Smooth muscle cell (in vitro differentiated cells): ENCODE results near the gene CDH15. TPM values are rescaled to one million over a fixed set of nuclear protein-coding genes. Genes with fewer than 3 reads are reported as not detected.

Experiments used
- DNase-seq: peaks from one replicate; lab custom pipeline; 2025; ENCODE audit not compliant: unreplicated experiment; lab: John Stamatoyannopoulos, UW
- H2AFZ ChIP-seq: fragments of 200-600 bp; sonication (generic); 2 replicates; pipeline ENCODE4 v1.6.0; 2016; ENCODE audit warnings: antibody characterized with exemption, low read depth, mild to moderate bottlenecking
- H3F3A ChIP-seq: fragments of 200-600 bp; sonication (generic); 2 replicates; pipeline ENCODE4 v1.6.0; 2017; ENCODE audit warnings: antibody characterized with exemption, low read depth
- H3K27ac ChIP-seq: fragments of 200-600 bp; sonication (generic); 2 replicates; pipeline ENCODE4 v1.5.1; 2016; ENCODE audit warnings: low read depth, mild to moderate bottlenecking
- H3K27me3 ChIP-seq: fragments of 200-600 bp; sonication (generic); 2 replicates; pipeline ENCODE4 v1.6.1; 2016; ENCODE audit warnings: low read depth, mild to moderate bottlenecking
- H3K36me3 ChIP-seq: fragments of 200-600 bp; sonication (generic); 2 replicates; pipeline ENCODE4 v1.5.1; 2016; ENCODE audit warnings: low read depth
- H3K4me1 ChIP-seq: fragments of 200-600 bp; sonication (generic); 2 replicates; pipeline ENCODE4 v1.5.1; 2016; ENCODE audit warnings: low read depth
- H3K4me2 ChIP-seq: fragments of 200-600 bp; sonication (generic); 2 replicates; pipeline ENCODE4 v1.6.0; 2016; ENCODE audit warnings: mild to moderate bottlenecking
- H3K4me3 ChIP-seq: fragments of 200-600 bp; sonication (generic); 2 replicates; pipeline ENCODE4 v1.5.1; 2016; ENCODE audit warnings: mild to moderate bottlenecking
- H3K79me2 ChIP-seq: fragments of 200-600 bp; sonication (generic); 2 replicates; pipeline ENCODE4 v1.6.0; 2016; ENCODE audit warnings: low read depth, mild to moderate bottlenecking
- H3K9ac ChIP-seq: fragments of 200-600 bp; sonication (generic); 2 replicates; pipeline ENCODE4 v1.6.0; 2016; ENCODE audit warnings: low read depth
- H3K9me3 ChIP-seq: fragments of 200-600 bp; sonication (generic); replicated peaks from 2 replicates; pipeline ENCODE4 v1.5.1; 2016; ENCODE audit warnings: low read depth
- H4K20me1 ChIP-seq: fragments of 200-600 bp; sonication (generic); 2 replicates; pipeline ENCODE4 v1.6.0; 2016; ENCODE audit warnings: low read depth
- CTCF ChIP-seq: fragments of 200-600 bp; sonication (generic); IDR thresholded peaks from 2 replicates; pipeline ENCODE4 v1.5.1; 2017; ENCODE audit warnings: borderline replicate concordance, mild to moderate bottlenecking, antibody characterized with exemption; ENCODE audit not compliant: insufficient read depth, poor library complexity, severe bottlenecking
- WGBS: methylation state at CpG from one replicate; pipeline ENCODE4 v1.1.7; 2016; ENCODE audit warnings: low lambda C conversion rate; 5-methylcytosine and 5-hydroxymethylcytosine counted together
- polyA plus RNA-seq: library from polyadenylated mRNA; unstranded; fragments of >200 nt; fragmentation: Nextera tagmentation; extraction: Ambion mirVana; gene quantifications from 2 replicates; pipeline ENCODE4 v1.2.1, GENCODE V29; 2016
- total RNA-seq: library from RNA; depleted of rRNA; stranded (reverse); fragments of >200 nt; gene quantifications from 2 replicates; pipeline ENCODE4 v1.2.3, GENCODE V29; 2014

CDH15 gene
- total and polyA plus RNA-seq, 2 experiments from 2014 or later, result 0.36 to 1.4 TPM

- no peak for DNase-seq
- Histone ChIP-seq H3K27me3 (no peaks in the 10 kb centered on the region), H4K20me1 (no peaks in the 10 kb centered on the region), H3K36me3 (no peaks in the 10 kb centered on the region), H3K27ac (no peak overlapping the region), H3K9me3 (no peaks in the 10 kb centered on the region), H3K4me2 (no peak overlapping the region), H3K79me2 (no peaks in the 10 kb centered on the region), H3K4me3 (no peak overlapping the region), H3F3A (no peaks in the 10 kb centered on the region), H3K9ac (no peak overlapping the region), H2AFZ (no peak overlapping the region), H3K4me1 (no peaks in the 10 kb centered on the region)
- WGBS, result 81% methylated on average over 19 of the region's 19 CpGs
- TF ChIP-seq CTCF, result no peak
Measured at GRCh38 chr16:89153848-89154271, 17.7 kb upstream of the CDH15 start.

- Histone ChIP-seq H3K9ac (no peak overlapping the region), H3K9me3 (no peaks in the 10 kb centered on the region), H3K36me3 (no peaks in the 10 kb centered on the region), H4K20me1 (no peaks in the 10 kb centered on the region), H3K27ac (no peak overlapping the region), H3K27me3 (no peaks in the 10 kb centered on the region), H3K4me3 (no peak overlapping the region), H2AFZ (no peak overlapping the region), H3K4me1 (no peaks in the 10 kb centered on the region), H3K4me2 (no peak overlapping the region), H3K79me2 (no peaks in the 10 kb centered on the region), H3F3A (no peaks in the 10 kb centered on the region)
- TF ChIP-seq CTCF, result no peak
- no peak for DNase-seq
- 84% methylated on average over 23 of the region's 24 CpGs for WGBS
Measured at GRCh38 chr16:89154390-89155183, 17.0 kb upstream of the CDH15 start.

- no peaks in the 10 kb centered on the region for H3F3A ChIP-seq
- no peaks in the 10 kb centered on the region for H3K9me3 ChIP-seq
- H3K27ac ChIP-seq, result no peak overlapping the region
- H3K27me3 ChIP-seq, result no peaks in the 10 kb centered on the region
- no peaks in the 10 kb centered on the region for H3K36me3 ChIP-seq
- no peaks in the 10 kb centered on the region for H3K79me2 ChIP-seq
- no peak overlapping the region for H3K4me3 ChIP-seq
- no peak overlapping the region for H3K4me2 ChIP-seq
- DNase-seq, result no peak
- TF ChIP-seq CTCF, result no peak
- no peaks in the 10 kb centered on the region for H4K20me1 ChIP-seq
- WGBS, result 56% methylated on average over 19 of the region's 19 CpGs
- H3K4me1 ChIP-seq, result no peaks in the 10 kb centered on the region
- no peak overlapping the region for H3K9ac ChIP-seq
- no peak overlapping the region for H2AFZ ChIP-seq
Measured at GRCh38 chr16:89155184-89155679, 16.3 kb upstream of the CDH15 start.
